GM20000 (cell line): ENCODE results near the gene NHERF2.

Experiments used
- DNase-seq: peaks from one replicate; pipeline ENCODE4 v3.0.0; 2012; ENCODE audit warnings: low spot score
- TF ChIP-seq, protein P1 (sequence below): IDR thresholded peaks from 2 replicates; pipeline ENCODE4 v1.5.1; 2012; ENCODE audit warnings: mild to moderate bottlenecking, control low read depth; ENCODE audit errors: extremely low read depth, missing control alignments

The NHERF2 gene

DNA sequence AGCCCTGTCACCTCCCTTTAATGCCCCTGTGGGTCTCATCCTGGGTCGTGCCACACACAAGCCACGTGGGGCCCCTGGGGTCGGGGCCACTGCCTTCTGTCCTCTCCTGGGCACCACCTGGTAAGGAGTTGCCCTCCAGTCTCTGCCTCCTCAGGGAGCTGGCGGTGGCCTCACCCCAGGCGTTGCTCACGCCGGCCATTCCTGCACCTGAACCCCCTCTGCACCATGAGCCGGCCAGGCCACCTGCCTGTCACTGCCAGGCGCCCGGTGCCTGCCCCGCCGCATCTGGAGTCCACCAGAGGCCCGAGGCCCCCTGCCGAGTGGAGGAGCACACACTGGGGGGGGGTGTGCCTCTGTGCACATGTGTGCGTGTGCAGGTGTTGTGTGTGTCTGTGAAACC, 10.4 kb downstream of the NHERF2 start:
- DNase-seq: no peak
- TF ChIP-seq, protein P1, sequence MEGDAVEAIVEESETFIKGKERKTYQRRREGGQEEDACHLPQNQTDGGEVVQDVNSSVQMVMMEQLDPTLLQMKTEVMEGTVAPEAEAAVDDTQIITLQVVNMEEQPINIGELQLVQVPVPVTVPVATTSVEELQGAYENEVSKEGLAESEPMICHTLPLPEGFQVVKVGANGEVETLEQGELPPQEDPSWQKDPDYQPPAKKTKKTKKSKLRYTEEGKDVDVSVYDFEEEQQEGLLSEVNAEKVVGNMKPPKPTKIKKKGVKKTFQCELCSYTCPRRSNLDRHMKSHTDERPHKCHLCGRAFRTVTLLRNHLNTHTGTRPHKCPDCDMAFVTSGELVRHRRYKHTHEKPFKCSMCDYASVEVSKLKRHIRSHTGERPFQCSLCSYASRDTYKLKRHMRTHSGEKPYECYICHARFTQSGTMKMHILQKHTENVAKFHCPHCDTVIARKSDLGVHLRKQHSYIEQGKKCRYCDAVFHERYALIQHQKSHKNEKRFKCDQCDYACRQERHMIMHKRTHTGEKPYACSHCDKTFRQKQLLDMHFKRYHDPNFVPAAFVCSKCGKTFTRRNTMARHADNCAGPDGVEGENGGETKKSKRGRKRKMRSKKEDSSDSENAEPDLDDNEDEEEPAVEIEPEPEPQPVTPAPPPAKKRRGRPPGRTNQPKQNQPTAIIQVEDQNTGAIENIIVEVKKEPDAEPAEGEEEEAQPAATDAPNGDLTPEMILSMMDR: no peak

DNA sequence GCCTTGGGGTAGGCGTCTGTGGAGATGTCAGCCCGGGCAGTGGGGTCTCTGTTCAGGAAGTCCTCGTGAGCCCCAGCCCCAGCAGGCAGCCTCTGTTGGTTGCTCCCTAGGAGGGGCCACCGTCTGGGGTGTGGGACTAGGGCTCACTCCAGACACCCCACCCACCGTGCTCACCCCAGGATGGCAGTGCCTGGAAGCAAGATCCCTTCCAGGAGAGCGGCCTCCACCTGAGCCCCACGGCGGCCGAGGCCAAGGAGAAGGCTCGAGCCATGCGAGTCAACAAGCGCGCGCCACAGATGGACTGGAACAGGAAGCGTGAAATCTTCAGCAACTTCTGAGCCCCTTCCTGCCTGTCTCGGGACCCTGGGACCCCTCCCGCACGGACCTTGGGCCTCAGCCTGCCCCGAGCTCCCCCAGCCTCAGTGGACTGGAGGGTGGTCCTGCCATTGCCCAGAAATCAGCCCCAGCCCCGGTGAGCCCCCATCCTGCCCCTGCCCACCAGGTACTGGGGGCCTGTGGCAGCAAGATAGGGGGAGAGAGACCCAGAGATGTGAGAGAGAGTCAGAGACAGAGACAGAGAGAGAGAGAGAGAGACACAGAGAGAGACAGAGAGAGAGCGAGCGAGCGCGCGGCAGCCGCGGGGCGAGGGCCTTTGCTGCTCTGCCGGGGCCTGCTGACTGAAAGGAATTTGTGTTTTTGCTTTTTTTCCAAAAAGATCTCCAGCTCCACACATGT, 11.1 kb downstream of the NHERF2 start:
- no peak for DNase-seq
- TF ChIP-seq, protein P1: no peak

- TF ChIP-seq, protein P1: no peak
- no peak for DNase-seq
These were observed 11.9 kb downstream of the NHERF2 start for GRCh38 chr16:2038382-2039231.

DNA sequence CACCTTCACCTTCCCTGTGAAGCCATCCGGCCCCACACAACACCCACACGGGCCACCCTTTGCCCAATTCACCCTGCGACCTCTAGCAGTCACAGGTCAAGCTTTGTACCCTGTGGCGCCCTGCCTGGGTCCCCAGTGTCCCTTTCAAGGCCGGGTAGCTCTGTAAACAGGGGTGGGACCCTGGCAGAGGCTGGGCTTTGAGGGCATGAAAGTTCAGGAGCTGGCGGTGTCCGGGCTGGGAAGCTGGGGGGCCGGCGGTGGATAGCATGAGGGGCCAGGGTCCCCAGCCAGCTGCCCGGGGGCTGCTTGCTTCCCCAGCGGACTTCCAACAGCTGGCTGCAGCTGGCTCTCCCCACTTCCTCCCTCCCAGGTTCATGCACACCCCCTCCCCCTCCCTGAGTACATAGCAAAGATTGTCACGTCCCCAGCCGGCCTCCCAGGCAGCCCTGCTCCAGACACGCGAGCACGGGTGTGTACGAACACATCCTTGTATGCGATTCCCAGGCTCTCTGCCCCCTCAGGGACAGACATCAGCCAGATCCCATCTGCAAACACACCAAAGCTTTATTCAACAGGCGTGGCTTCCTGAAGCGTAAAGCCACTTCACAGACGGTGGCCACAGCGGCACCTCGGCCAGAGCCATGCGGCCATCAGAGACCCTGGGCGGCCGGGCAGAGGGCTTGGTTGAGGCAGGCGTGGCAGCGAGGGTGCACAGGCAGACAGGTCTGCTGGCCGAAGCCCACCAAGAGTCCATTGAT, 12.8 kb downstream of the NHERF2 start:
- no peak for DNase-seq

GRCh38 chr16:2040041-2040786, 13.5 kb downstream of the NHERF2 start:
- no peak for DNase-seq
- TF ChIP-seq, protein P1: no peak

More for the DNA sequence above, 12.8 kb downstream of the NHERF2 start:
- TF ChIP-seq, protein P1: no peak

- TF ChIP-seq, protein P1: no peak
- DNase-seq: no peak
These were observed 14.3 kb downstream of the NHERF2 start for GRCh38 chr16:2040787-2041522.
